ENCODE data around the gene ATXN1. TPM values are rescaled to one million over a fixed set of nuclear protein-coding genes. Genes with fewer than 3 reads are reported as not detected.

The ATXN1 gene
- total and polyA plus RNA-seq, 2 experiments from 2014 or later: 4.8 to 9.1 TPM

GRCh38 chr6:16677458-16677857, 83.8 kb downstream of the ATXN1 start:
- Histone ChIP-seq H3K9me2 (ENCODE audit: insufficient read depth) (no peaks in the 10 kb centered on the region), H3K4me2 (no peak overlapping the region), H3K27ac (ENCODE audit: low read depth) (no peak overlapping the region), H4K20me1 (replicated peaks; ENCODE audit: insufficient read depth) (no peaks in the 10 kb centered on the region), H3K79me2 (replicated peaks; ENCODE audit: insufficient read depth) (no peaks in the 10 kb centered on the region), H2AFZ (no peak overlapping the region), H3K27me3 (ENCODE audit: insufficient read depth) (no peaks in the 10 kb centered on the region), H3K4me3 (no peak overlapping the region), H3K36me3 (ENCODE audit: insufficient read depth) (no peaks in the 10 kb centered on the region), H3K4me1 (ENCODE audit: insufficient read depth) (no peaks in the 10 kb centered on the region), H3F3A (replicated peaks; ENCODE audit: low read depth) (no peaks in the 10 kb centered on the region)
- ATAC-seq: no peak
- H3K27me3 Mint-ChIP-seq (ENCODE audit: insufficient read depth, low read depth, poor library complexity): peaks cover 5% of the 10 kb centered on the region
- no peak overlapping the region for H3K27ac Mint-ChIP-seq
- DNase-seq (ENCODE audit: low spot score): no peak
- no peaks in the 10 kb centered on the region for H3K9me3 Mint-ChIP-seq
- H3K4me3 Mint-ChIP-seq: no peak overlapping the region
- H3K36me3 Mint-ChIP-seq (ENCODE audit: low read depth): no peaks in the 10 kb centered on the region
- H3K4me1 Mint-ChIP-seq: peaks cover 5% of the 10 kb centered on the region; the same call in 2 of the 3 replicates
- TF ChIP-seq EZH2phosphoT487 (IDR thresholded peaks at IDR 0.05; ENCODE audit: unreplicated experiment) (no peak), POLR2AphosphoS5 (IDR thresholded peaks at IDR 0.05; ENCODE audit: low read depth) (no peak), ZNF114 (CRISPR knock-in tag; IDR thresholded peaks at IDR 0.05) (no peak), JUNB (IDR thresholded peaks at IDR 0.05; ENCODE audit: unreplicated experiment) (no peak), NANOG (IDR thresholded peaks at IDR 0.05; ENCODE audit: borderline replicate concordance) (no peak), STAT1 (IDR thresholded peaks at IDR 0.05; ENCODE audit: unreplicated experiment) (no peak), CTCF (conservative IDR thresholded peaks at IDR 0.05; ENCODE audit: low read depth in 2 of 2) (no peak), CREB1 (CRISPR knock-in tag; IDR thresholded peaks at IDR 0.05; ENCODE audit: low read depth) (no peak), ZNF462 (CRISPR knock-in tag; IDR thresholded peaks at IDR 0.05) (no peak)
- TF ChIP-seq, protein P1, sequence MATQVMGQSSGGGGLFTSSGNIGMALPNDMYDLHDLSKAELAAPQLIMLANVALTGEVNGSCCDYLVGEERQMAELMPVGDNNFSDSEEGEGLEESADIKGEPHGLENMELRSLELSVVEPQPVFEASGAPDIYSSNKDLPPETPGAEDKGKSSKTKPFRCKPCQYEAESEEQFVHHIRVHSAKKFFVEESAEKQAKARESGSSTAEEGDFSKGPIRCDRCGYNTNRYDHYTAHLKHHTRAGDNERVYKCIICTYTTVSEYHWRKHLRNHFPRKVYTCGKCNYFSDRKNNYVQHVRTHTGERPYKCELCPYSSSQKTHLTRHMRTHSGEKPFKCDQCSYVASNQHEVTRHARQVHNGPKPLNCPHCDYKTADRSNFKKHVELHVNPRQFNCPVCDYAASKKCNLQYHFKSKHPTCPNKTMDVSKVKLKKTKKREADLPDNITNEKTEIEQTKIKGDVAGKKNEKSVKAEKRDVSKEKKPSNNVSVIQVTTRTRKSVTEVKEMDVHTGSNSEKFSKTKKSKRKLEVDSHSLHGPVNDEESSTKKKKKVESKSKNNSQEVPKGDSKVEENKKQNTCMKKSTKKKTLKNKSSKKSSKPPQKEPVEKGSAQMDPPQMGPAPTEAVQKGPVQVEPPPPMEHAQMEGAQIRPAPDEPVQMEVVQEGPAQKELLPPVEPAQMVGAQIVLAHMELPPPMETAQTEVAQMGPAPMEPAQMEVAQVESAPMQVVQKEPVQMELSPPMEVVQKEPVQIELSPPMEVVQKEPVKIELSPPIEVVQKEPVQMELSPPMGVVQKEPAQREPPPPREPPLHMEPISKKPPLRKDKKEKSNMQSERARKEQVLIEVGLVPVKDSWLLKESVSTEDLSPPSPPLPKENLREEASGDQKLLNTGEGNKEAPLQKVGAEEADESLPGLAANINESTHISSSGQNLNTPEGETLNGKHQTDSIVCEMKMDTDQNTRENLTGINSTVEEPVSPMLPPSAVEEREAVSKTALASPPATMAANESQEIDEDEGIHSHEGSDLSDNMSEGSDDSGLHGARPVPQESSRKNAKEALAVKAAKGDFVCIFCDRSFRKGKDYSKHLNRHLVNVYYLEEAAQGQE (IDR thresholded peaks at IDR 0.05; ENCODE audit: unreplicated experiment): no peak
- TF ChIP-seq, protein P2, sequence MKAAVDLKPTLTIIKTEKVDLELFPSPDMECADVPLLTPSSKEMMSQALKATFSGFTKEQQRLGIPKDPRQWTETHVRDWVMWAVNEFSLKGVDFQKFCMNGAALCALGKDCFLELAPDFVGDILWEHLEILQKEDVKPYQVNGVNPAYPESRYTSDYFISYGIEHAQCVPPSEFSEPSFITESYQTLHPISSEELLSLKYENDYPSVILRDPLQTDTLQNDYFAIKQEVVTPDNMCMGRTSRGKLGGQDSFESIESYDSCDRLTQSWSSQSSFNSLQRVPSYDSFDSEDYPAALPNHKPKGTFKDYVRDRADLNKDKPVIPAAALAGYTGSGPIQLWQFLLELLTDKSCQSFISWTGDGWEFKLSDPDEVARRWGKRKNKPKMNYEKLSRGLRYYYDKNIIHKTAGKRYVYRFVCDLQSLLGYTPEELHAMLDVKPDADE (IDR thresholded peaks at IDR 0.05): no peak

Measured in GM23338 (cell line).